ENCODE results near the gene DNAJC5. TPM values are rescaled to one million over a fixed set of nuclear protein-coding genes. Genes with fewer than 3 reads are reported as not detected.
"Not testable (repeated sequence)": the region's sequence is repeated elsewhere in the genome, so short reads cannot be mapped to it uniquely, and the experiment has no call there.

DNAJC5 gene
- total RNA-seq, 1 donor from 2014 or later, result 42.8 TPM

DNA sequence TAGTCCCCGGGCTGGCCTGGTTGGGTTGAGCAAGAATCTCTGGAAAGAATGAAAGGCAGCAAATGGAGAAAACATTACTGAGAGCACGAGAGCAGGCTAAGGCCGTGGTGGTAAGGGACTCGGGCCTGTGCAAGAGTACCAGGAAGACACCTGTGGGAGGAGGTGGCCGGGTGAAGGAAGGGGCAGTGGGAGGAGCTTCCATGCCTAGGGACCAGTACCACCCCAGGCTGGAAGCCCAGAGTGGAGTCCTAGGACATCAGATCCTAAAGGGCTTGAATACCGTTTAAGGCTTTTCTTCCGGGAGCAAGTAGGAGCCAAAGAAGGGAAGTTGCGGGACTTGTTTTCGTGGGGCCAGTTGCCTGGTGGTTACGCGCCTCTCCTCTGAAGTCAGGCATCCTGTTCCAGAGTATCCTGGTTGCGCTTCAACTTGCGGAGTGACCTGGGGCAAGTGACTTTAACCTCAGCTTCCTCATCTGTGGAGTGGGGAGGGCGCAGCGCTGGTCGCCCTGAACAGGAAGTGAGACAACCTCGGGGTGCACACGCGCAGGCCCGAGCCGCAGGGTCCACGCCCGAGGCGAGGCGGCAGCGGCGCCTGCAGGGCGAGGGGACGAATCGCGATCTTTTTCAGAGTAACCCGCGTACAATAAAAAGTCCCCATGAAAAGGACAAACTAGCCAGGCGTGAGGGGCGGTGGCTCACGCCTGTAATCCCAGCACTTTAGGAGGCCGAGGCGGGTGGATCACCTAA, 31.0 kb upstream of the DNAJC5 start:
- peak; percentile 85 for DNase-seq
- peaks cover 23% of the 10 kb centered on the region for H3K36me3 ChIP-seq
- no peaks in the 10 kb centered on the region for H3K27me3 ChIP-seq (ENCODE audit: low read depth)
- peak overlapping the region; percentile 98 for H3K4me3 ChIP-seq
- TF ChIP-seq, protein P1, sequence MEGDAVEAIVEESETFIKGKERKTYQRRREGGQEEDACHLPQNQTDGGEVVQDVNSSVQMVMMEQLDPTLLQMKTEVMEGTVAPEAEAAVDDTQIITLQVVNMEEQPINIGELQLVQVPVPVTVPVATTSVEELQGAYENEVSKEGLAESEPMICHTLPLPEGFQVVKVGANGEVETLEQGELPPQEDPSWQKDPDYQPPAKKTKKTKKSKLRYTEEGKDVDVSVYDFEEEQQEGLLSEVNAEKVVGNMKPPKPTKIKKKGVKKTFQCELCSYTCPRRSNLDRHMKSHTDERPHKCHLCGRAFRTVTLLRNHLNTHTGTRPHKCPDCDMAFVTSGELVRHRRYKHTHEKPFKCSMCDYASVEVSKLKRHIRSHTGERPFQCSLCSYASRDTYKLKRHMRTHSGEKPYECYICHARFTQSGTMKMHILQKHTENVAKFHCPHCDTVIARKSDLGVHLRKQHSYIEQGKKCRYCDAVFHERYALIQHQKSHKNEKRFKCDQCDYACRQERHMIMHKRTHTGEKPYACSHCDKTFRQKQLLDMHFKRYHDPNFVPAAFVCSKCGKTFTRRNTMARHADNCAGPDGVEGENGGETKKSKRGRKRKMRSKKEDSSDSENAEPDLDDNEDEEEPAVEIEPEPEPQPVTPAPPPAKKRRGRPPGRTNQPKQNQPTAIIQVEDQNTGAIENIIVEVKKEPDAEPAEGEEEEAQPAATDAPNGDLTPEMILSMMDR (IDR thresholded peaks at IDR 0.05; ENCODE audit: borderline replicate concordance), result peak; percentile 82
- intact Hi-C loops (cut with micrococcal nuclease), result loop anchor here (10.0 kb wide), 1 partner anchor 49 kb away; no protein-coding TSS in a partner anchor
- peaks cover 55% of the 10 kb centered on the region for H3K4me1 ChIP-seq
- H3K27ac ChIP-seq (replicated peaks), result peak overlapping the region; percentile 97
- no peaks in the 10 kb centered on the region for H3K9me3 ChIP-seq (replicated peaks)

DNA sequence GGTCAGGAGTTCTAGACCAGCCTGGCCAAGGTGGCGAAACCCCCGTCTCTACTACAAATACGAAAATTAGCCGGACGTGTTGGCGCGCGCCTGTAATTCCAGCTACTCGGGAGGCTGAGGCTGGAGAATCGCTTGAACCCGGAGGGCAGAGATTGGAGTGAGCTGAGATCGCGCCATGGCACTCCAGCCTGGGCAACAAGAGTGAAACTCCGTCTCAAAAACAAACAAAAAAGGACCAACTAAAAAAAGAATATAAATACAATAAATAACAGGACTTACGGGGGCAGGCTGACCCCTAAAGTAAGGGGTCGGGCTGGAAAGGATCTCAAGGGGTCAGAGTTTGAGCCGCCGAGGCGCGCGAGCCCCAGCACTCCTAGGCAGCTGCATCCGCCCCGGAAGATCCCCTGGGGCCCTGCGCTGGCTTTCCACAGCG, 30.4 kb upstream of the DNAJC5 start:
- Histone ChIP-seq H3K9me3 (replicated peaks) (no peaks in the 10 kb centered on the region), H3K4me3 (peak overlapping the region; percentile 98), H3K36me3 (peaks cover 29% of the 10 kb centered on the region), H3K27ac (replicated peaks) (peak overlapping the region; percentile 97), H3K27me3 (ENCODE audit: low read depth) (no peaks in the 10 kb centered on the region), H3K4me1 (peaks cover 49% of the 10 kb centered on the region)
- intact Hi-C loops (cut with micrococcal nuclease), result loop anchor here (10.0 kb wide), 1 partner anchor 50 kb away; no protein-coding TSS in a partner anchor
- DNase-seq, result no peak
- TF ChIP-seq, protein P1 (IDR thresholded peaks at IDR 0.05; ENCODE audit: borderline replicate concordance), result no peak

DNA sequence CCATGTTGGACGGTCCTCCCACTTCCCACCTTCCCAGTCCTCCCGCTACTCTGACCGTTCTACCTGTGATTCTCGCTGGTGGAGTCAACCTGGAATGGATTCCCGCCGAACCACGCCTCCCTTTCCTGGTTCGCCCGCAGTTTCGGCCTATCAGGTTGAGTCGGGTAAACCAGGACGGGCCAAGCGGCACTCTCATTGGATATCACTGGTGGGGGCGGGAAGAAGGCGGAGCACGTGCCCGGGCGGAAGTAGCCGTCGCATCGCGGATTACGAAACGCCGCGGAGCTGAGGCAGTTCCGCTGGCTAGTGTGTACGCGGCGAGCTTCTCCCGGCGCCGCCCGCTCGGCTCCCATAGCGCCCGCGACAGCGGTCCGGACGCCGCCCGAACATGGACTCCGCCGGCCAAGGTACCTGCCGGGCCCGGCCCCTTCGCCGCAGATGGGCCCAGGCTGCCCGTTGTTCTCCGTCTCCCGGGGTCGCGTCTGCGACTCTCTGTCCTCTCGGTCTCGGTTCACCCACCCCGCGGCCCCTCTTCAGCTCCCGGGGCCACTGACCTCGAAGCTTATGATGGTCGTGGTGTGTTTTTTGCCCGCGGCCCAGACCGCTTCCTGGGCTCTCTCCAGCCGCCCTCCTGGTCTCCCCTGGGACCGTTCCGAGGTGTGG, 29.8 kb upstream of the DNAJC5 start, which contains the start of gene TPD52L2:
TPD52L2 (plus strand) TSS at position 293 of the 663 bp plus-strand sequence; CDS start at position 389, 96 bp downstream.
- Histone ChIP-seq H3K27ac (replicated peaks) (peak within 1 kb of the TSS; percentile 97), H3K27me3 (ENCODE audit: low read depth) (no peaks in the 10 kb centered on the region), H3K9me3 (replicated peaks) (no peaks in the 10 kb centered on the region), H3K4me3 (peak within 1 kb of the TSS; percentile 98), H3K4me1 (peaks cover 45% of the 10 kb centered on the region), H3K36me3 (peaks cover 35% of the 10 kb centered on the region)
- peak; percentile 98 for DNase-seq
- TF ChIP-seq, protein P1 (IDR thresholded peaks at IDR 0.05; ENCODE audit: borderline replicate concordance), result no peak
- intact Hi-C loops (cut with micrococcal nuclease), result loop anchor here (10.0 kb wide), 1 partner anchor 50 kb away; no protein-coding TSS in a partner anchor

DNA sequence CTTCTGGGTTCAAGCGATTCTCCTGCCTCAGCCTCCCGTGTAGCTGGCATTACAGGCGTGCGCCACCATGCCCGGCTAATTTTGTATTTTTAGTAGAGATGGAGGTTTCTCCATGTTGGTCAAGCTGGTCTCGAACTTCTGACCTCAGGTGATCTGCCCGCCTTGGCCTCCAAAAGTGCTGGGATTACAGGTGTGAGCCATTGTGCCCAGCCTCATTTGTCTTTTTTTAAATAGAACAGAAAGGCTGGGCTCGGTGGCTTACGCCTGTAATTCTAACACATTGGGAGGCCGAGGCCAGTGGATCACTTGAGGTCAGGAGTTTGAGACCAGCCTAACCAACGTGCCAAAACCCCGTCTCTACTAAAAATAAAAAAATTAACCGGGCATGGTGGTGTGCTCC, 27.9 kb upstream of the DNAJC5 start:
- intact Hi-C loops (cut with micrococcal nuclease), result loop anchor here (10.0 kb wide), 1 partner anchor 52 kb away; no protein-coding TSS in a partner anchor
- H3K4me1 ChIP-seq, result peaks cover 40% of the 10 kb centered on the region
- not testable (repeated sequence) for DNase-seq; H3K27ac ChIP-seq (replicated peaks); H3K27me3 ChIP-seq (ENCODE audit: low read depth); H3K9me3 ChIP-seq (replicated peaks); H3K4me3 ChIP-seq
- peaks cover 47% of the 10 kb centered on the region for H3K36me3 ChIP-seq

DNA sequence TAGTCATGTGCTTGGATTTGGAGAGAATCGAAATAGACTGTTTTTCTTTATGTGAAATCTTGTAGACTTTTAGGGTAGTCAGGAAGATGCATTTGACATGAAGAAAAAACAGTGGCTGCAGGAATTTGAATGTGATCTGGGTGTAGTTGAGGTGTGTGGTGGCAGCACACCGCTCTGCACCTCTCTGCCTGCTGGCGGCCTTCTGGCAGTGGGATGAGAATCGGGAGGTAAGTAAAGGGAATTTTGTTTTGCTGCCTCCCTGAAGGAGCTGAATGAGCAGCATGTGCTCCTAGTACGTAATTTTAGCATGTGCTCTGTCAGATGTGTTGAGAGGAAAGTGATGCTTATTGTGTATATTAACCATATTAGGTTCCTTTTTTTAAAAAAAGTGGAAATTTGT, 26.7 kb upstream of the DNAJC5 start:
- peaks cover 39% of the 10 kb centered on the region for H3K4me1 ChIP-seq

More for the DNA sequence above, 26.7 kb upstream of the DNAJC5 start:
- Histone ChIP-seq H3K27ac (replicated peaks) (no peak overlapping the region), H3K27me3 (ENCODE audit: low read depth) (no peaks in the 10 kb centered on the region), H3K36me3 (peaks cover 54% of the 10 kb centered on the region), H3K4me3 (no peak overlapping the region), H3K9me3 (replicated peaks) (no peaks in the 10 kb centered on the region)
- DNase-seq, result no peak
- intact Hi-C loops (cut with micrococcal nuclease), result loop anchor here (10.0 kb wide), 1 partner anchor 53 kb away; no protein-coding TSS in a partner anchor
- TF ChIP-seq, protein P1 (IDR thresholded peaks at IDR 0.05; ENCODE audit: borderline replicate concordance), result no peak

Measured in left ventricle myocardium inferior (tissue), 1 donor.